Measurements from ENCODE around the gene SMURF1. TPM values are rescaled to one million over a fixed set of nuclear protein-coding genes. Genes with fewer than 3 reads are reported as not detected.
"Not testable (repeated sequence)": the region's sequence is repeated elsewhere in the genome, so short reads cannot be mapped to it uniquely, and the experiment has no call there.

The SMURF1 gene
- total and polyA plus RNA-seq, 9 donors: 7.3 to 11.2 (median 8.4) TPM

GRCh38 chr7:99171731-99172130 is 27.8 kb upstream of the SMURF1 start:
- H3K27ac ChIP-seq (ENCODE audit: low read length): no peak overlapping the region
- H3K4me1 ChIP-seq (ENCODE audit: control insufficient read depth, insufficient read depth, low read length): no peaks in the 10 kb centered on the region
- H3K4me3 ChIP-seq (ENCODE audit: low read length): no peak overlapping the region
- H3K36me3 ChIP-seq (ENCODE audit: control insufficient read depth, insufficient read depth, low read length): no peaks in the 10 kb centered on the region
- H3K27me3 ChIP-seq (ENCODE audit: control insufficient read depth, insufficient read depth, low read length): no peaks in the 10 kb centered on the region
- 75% methylated on average over 3 of the region's 4 CpGs for WGBS (ENCODE audit: insufficient coverage)
- no peaks in the 10 kb centered on the region for H3K9me3 ChIP-seq (replicated peaks; ENCODE audit: control insufficient read depth, low read depth, low read length)
- no peak for DNase-seq

- 100% methylated on average over 1 of the region's 3 CpGs for WGBS (ENCODE audit: insufficient coverage)
These were observed 26.8 kb upstream of the SMURF1 start for GRCh38 chr7:99170730-99171074.

GRCh38 chr7:99170065-99170729 is 26.3 kb upstream of the SMURF1 start:
- DNase-seq: no peak
- no peak overlapping the region for H3K27ac ChIP-seq (ENCODE audit: low read length)
- no peaks in the 10 kb centered on the region for H3K4me1 ChIP-seq (ENCODE audit: control insufficient read depth, insufficient read depth, low read length)
- no peaks in the 10 kb centered on the region for H3K27me3 ChIP-seq (ENCODE audit: control insufficient read depth, insufficient read depth, low read length)
- no peaks in the 10 kb centered on the region for H3K36me3 ChIP-seq (ENCODE audit: control insufficient read depth, insufficient read depth, low read length)
- no peaks in the 10 kb centered on the region for H3K9me3 ChIP-seq (replicated peaks; ENCODE audit: control insufficient read depth, low read depth, low read length)
- WGBS (ENCODE audit: insufficient coverage): 91% methylated on average over 4 of the region's 6 CpGs
- H3K4me3 ChIP-seq (ENCODE audit: low read length): no peak overlapping the region

More at GRCh38 chr7:99170730-99171074, 26.8 kb upstream of the SMURF1 start:
- no peak overlapping the region for H3K4me3 ChIP-seq (ENCODE audit: low read length)
- H3K36me3 ChIP-seq (ENCODE audit: control insufficient read depth, insufficient read depth, low read length): no peaks in the 10 kb centered on the region
- no peak overlapping the region for H3K27ac ChIP-seq (ENCODE audit: low read length)
- no peaks in the 10 kb centered on the region for H3K27me3 ChIP-seq (ENCODE audit: control insufficient read depth, insufficient read depth, low read length)
- no peaks in the 10 kb centered on the region for H3K9me3 ChIP-seq (replicated peaks; ENCODE audit: control insufficient read depth, low read depth, low read length)
- no peaks in the 10 kb centered on the region for H3K4me1 ChIP-seq (ENCODE audit: control insufficient read depth, insufficient read depth, low read length)
- DNase-seq: no peak

GRCh38 chr7:99167072-99167471 is 23.2 kb upstream of the SMURF1 start:
- no peaks in the 10 kb centered on the region for H3K27me3 ChIP-seq (ENCODE audit: control insufficient read depth, insufficient read depth, low read length)
- no peaks in the 10 kb centered on the region for H3K9me3 ChIP-seq (replicated peaks; ENCODE audit: control insufficient read depth, low read depth, low read length)
- H3K4me1 ChIP-seq (ENCODE audit: control insufficient read depth, insufficient read depth, low read length): no peaks in the 10 kb centered on the region
- no peak overlapping the region for H3K4me3 ChIP-seq (ENCODE audit: low read length)
- H3K36me3 ChIP-seq (ENCODE audit: control insufficient read depth, insufficient read depth, low read length): no peaks in the 10 kb centered on the region
- no peak overlapping the region for H3K27ac ChIP-seq (ENCODE audit: low read length)
- no peak for DNase-seq
- 77% methylated on average over 8 of the region's 8 CpGs for WGBS (ENCODE audit: insufficient coverage)

- H3K27ac ChIP-seq (ENCODE audit: low read length): no peak overlapping the region
- WGBS (ENCODE audit: insufficient coverage): 11% methylated on average over 1 of the region's 3 CpGs
These were observed 21.9 kb upstream of the SMURF1 start for GRCh38 chr7:99165816-99166215.

GRCh38 chr7:99163669-99164068 is 19.8 kb upstream of the SMURF1 start:
- H3K27me3 ChIP-seq (ENCODE audit: control insufficient read depth, insufficient read depth, low read length); H3K27ac ChIP-seq (ENCODE audit: low read length); DNase-seq; H3K4me3 ChIP-seq (ENCODE audit: low read length); H3K36me3 ChIP-seq (ENCODE audit: control insufficient read depth, insufficient read depth, low read length); H3K9me3 ChIP-seq (replicated peaks; ENCODE audit: control insufficient read depth, low read depth, low read length); H3K4me1 ChIP-seq (ENCODE audit: control insufficient read depth, insufficient read depth, low read length): not testable (repeated sequence)
- WGBS (ENCODE audit: insufficient coverage): no CpG with 5 or more reads among the region's 4 CpGs

More at GRCh38 chr7:99165816-99166215, 21.9 kb upstream of the SMURF1 start:
- no peak for DNase-seq
- H3K9me3 ChIP-seq (replicated peaks; ENCODE audit: control insufficient read depth, low read depth, low read length): no peaks in the 10 kb centered on the region
- H3K27me3 ChIP-seq (ENCODE audit: control insufficient read depth, insufficient read depth, low read length): no peaks in the 10 kb centered on the region
- H3K36me3 ChIP-seq (ENCODE audit: control insufficient read depth, insufficient read depth, low read length): no peaks in the 10 kb centered on the region
- H3K4me3 ChIP-seq (ENCODE audit: low read length): no peak overlapping the region
- H3K4me1 ChIP-seq (ENCODE audit: control insufficient read depth, insufficient read depth, low read length): no peaks in the 10 kb centered on the region

- Histone ChIP-seq H3K4me3 (ENCODE audit: low read length) (no peak overlapping the region), H3K9me3 (replicated peaks; ENCODE audit: control insufficient read depth, low read depth, low read length) (no peaks in the 10 kb centered on the region)
- no peak for DNase-seq
These were observed 12.7 kb upstream of the SMURF1 start for GRCh38 chr7:99156649-99157048.

GRCh38 chr7:99155211-99155610 is 11.3 kb upstream of the SMURF1 start:
- Histone ChIP-seq H3K9me3 (replicated peaks; ENCODE audit: control insufficient read depth, low read depth, low read length) (no peaks in the 10 kb centered on the region), H3K4me3 (ENCODE audit: low read length) (no peak overlapping the region), H3K27me3 (ENCODE audit: control insufficient read depth, insufficient read depth, low read length) (peaks cover 5% of the 10 kb centered on the region), H3K36me3 (ENCODE audit: control insufficient read depth, insufficient read depth, low read length) (no peaks in the 10 kb centered on the region), H3K27ac (ENCODE audit: low read length) (no peak overlapping the region), H3K4me1 (ENCODE audit: control insufficient read depth, insufficient read depth, low read length) (no peaks in the 10 kb centered on the region)
- WGBS (ENCODE audit: insufficient coverage): no CpG with 5 or more reads among the region's 1 CpG
- DNase-seq: no peak

More at GRCh38 chr7:99156649-99157048, 12.7 kb upstream of the SMURF1 start:
- Histone ChIP-seq H3K27me3 (ENCODE audit: control insufficient read depth, insufficient read depth, low read length) (peaks cover 5% of the 10 kb centered on the region), H3K36me3 (ENCODE audit: control insufficient read depth, insufficient read depth, low read length) (no peaks in the 10 kb centered on the region), H3K4me1 (ENCODE audit: control insufficient read depth, insufficient read depth, low read length) (no peaks in the 10 kb centered on the region), H3K27ac (ENCODE audit: low read length) (no peak overlapping the region)

GRCh38 chr7:99146979-99147378 is 3.1 kb upstream of the SMURF1 start:
- Histone ChIP-seq H3K27ac (ENCODE audit: low read length) (no peak overlapping the region), H3K4me3 (ENCODE audit: low read length) (no peak overlapping the region), H3K36me3 (ENCODE audit: control insufficient read depth, insufficient read depth, low read length) (no peaks in the 10 kb centered on the region), H3K9me3 (replicated peaks; ENCODE audit: control insufficient read depth, low read depth, low read length) (no peaks in the 10 kb centered on the region), H3K27me3 (ENCODE audit: control insufficient read depth, insufficient read depth, low read length) (no peaks in the 10 kb centered on the region), H3K4me1 (ENCODE audit: control insufficient read depth, insufficient read depth, low read length) (peaks cover 6% of the 10 kb centered on the region)
- DNase-seq: no peak
- WGBS (ENCODE audit: insufficient coverage): no CpG with 5 or more reads among the region's 4 CpGs

- H3K4me1 ChIP-seq (ENCODE audit: control insufficient read depth, insufficient read depth, low read length): peaks cover 7% of the 10 kb centered on the region
- no peaks in the 10 kb centered on the region for H3K27me3 ChIP-seq (ENCODE audit: control insufficient read depth, insufficient read depth, low read length)
- H3K9me3 ChIP-seq (replicated peaks; ENCODE audit: control insufficient read depth, low read depth, low read length): no peaks in the 10 kb centered on the region
- peak overlapping the region; percentile 68 for H3K4me3 ChIP-seq (ENCODE audit: low read length)
- DNase-seq: no peak
- peak overlapping the region; percentile 94 for H3K27ac ChIP-seq (ENCODE audit: low read length)
- no peaks in the 10 kb centered on the region for H3K36me3 ChIP-seq (ENCODE audit: control insufficient read depth, insufficient read depth, low read length)
- WGBS (ENCODE audit: insufficient coverage): 0% methylated on average over 43 of the region's 46 CpGs
These were observed 421 bp downstream of the SMURF1 start for GRCh38 chr7:99143521-99143852.
